Epithelial cell of proximal tubule (primary cell): ENCODE data around the gene CGNL1. TPM values are rescaled to one million over a fixed set of nuclear protein-coding genes. Genes with fewer than 3 reads are reported as not detected.

Experiments
- DNase-seq: peaks from one replicate; pipeline ENCODE4 v3.0.0-alpha.2; 2011; ENCODE audit warnings: low read depth
- H3K4me3 ChIP-seq: 2 replicates; pipeline ENCODE4 v1.5.1; 2011; ENCODE audit warnings: low read depth, mild to moderate bottlenecking, low read length
- CTCF ChIP-seq: conservative IDR thresholded peaks from 2 replicates; pipeline ENCODE4 v1.5.1; 2012; ENCODE audit warnings: low read depth, mild to moderate bottlenecking, low read length
- total RNA-seq: library from RNA; depleted of rRNA; stranded (reverse); fragments of >200 nt; gene quantifications from 2 replicates; pipeline ENCODE4 v1.2.3, GENCODE V29; 2015

Gene CGNL1
- total RNA-seq, 1 donor from 2014 or later, result 3.2 TPM

- TF ChIP-seq CTCF, result no peak
- peak; percentile 68 for DNase-seq
- no peak overlapping the region for H3K4me3 ChIP-seq
Measured at GRCh38 chr15:57509126-57509525, 132.8 kb downstream of the CGNL1 start.

- no peak for TF ChIP-seq CTCF
- no peak overlapping the region for H3K4me3 ChIP-seq
- DNase-seq, result no peak
Measured at GRCh38 chr15:57509965-57510364, 133.7 kb downstream of the CGNL1 start.

- no peak for DNase-seq
- no peak for TF ChIP-seq CTCF
- no peak overlapping the region for H3K4me3 ChIP-seq
Measured at GRCh38 chr15:57510647-57511046, 134.3 kb downstream of the CGNL1 start.

GRCh38 chr15:57516327-57517029 lies 140.2 kb downstream of the CGNL1 start:
- no peak overlapping the region for H3K4me3 ChIP-seq
- no peak for DNase-seq
- TF ChIP-seq CTCF, result no peak

GRCh38 chr15:57517030-57517671 lies 140.8 kb downstream of the CGNL1 start:
- DNase-seq, result no peak
- no peak for TF ChIP-seq CTCF
- H3K4me3 ChIP-seq, result no peak overlapping the region

- no peak for DNase-seq
- no peak overlapping the region for H3K4me3 ChIP-seq
- TF ChIP-seq CTCF, result no peak
Measured at GRCh38 chr15:57518779-57519405, 142.6 kb downstream of the CGNL1 start.
